Measurements from ENCODE around the gene DOCK1.

DOCK1 gene

GRCh38 chr10:127364034-127364433 lies 458.8 kb downstream of the DOCK1 start:
- Mint-ChIP-seq H3K36me3 (no peaks in the 10 kb centered on the region), H3K27me3 (no peaks in the 10 kb centered on the region), H3K4me1 (no peaks in the 10 kb centered on the region), H3K9me3 (no peaks in the 10 kb centered on the region), H3K4me3 (no peak overlapping the region), H3K27ac (no peak overlapping the region)

DNA sequence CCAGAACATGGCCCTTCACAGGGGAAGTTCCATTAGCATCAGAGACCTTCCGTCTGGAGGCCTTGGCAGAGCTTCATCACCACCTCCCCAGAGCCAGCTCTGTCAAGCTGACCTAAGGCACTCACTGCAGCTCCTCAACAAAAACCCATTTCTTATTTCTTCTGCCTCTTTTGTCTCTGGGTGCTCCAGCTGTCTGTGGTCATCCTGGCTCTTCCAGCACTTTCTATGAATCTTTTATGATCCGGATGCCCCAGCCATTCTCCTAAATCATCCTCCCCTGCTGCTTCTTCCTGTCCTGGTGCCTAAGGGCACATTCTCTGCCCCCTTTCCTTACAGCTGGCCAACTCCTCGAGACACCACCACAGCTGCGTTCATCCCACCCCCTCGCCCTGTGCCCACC lies 462.9 kb downstream of the DOCK1 start:
- H3K27ac Mint-ChIP-seq = no peak overlapping the region
- H3K4me3 Mint-ChIP-seq = no peak overlapping the region
- no peaks in the 10 kb centered on the region for H3K9me3 Mint-ChIP-seq
- H3K27me3 Mint-ChIP-seq = peaks cover 1% of the 10 kb centered on the region
- H3K4me1 Mint-ChIP-seq = no peaks in the 10 kb centered on the region
- no peaks in the 10 kb centered on the region for H3K36me3 Mint-ChIP-seq

GRCh38 chr10:127368929-127369328 lies 463.7 kb downstream of the DOCK1 start:
- Mint-ChIP-seq H3K36me3 (no peaks in the 10 kb centered on the region), H3K9me3 (no peaks in the 10 kb centered on the region), H3K4me3 (no peak overlapping the region), H3K4me1 (no peaks in the 10 kb centered on the region), H3K27ac (no peak overlapping the region), H3K27me3 (peaks cover 1% of the 10 kb centered on the region)

- H3K4me1 Mint-ChIP-seq = no peaks in the 10 kb centered on the region
- no peaks in the 10 kb centered on the region for H3K9me3 Mint-ChIP-seq
- H3K36me3 Mint-ChIP-seq = no peaks in the 10 kb centered on the region
- peaks cover 1% of the 10 kb centered on the region for H3K27me3 Mint-ChIP-seq
- no peak overlapping the region for H3K4me3 Mint-ChIP-seq
- no peak overlapping the region for H3K27ac Mint-ChIP-seq
These were observed 465.4 kb downstream of the DOCK1 start for GRCh38 chr10:127370601-127371000.

- H3K27ac Mint-ChIP-seq = no peak overlapping the region
- no peaks in the 10 kb centered on the region for H3K4me1 Mint-ChIP-seq
- H3K27me3 Mint-ChIP-seq = peaks cover 1% of the 10 kb centered on the region
- H3K4me3 Mint-ChIP-seq = no peak overlapping the region
- H3K9me3 Mint-ChIP-seq = no peaks in the 10 kb centered on the region
- H3K36me3 Mint-ChIP-seq = no peaks in the 10 kb centered on the region
These were observed 467.1 kb downstream of the DOCK1 start for GRCh38 chr10:127372361-127372760.

DNA sequence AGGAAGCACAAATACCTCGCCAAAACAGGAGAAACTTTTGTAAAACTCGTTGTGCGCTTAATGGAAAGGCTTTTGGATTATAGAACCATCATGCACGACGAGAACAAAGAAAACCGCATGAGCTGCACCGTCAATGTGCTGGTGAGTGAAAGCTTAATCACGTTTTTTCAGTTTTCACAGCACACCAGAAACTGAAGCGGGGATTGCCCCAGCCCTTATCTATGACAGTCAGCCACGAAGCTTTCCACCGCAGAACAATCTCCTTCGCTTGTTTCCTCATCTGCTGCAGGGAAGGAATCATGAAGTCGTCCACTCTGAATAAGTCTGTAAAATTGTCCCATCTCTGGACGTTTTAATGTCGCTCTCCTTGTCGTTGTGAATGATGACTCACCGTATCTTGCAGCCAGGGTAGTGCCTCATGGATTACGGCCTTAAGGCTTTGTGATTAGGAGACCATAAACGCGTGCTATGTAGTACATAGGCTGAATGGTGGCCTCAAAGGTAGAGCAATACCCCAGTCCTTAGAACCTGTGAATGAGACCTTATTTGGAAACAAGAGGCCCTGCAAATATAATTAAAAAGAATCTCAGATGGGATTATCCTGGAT lies 468.9 kb downstream of the DOCK1 start:
- H3K9me3 Mint-ChIP-seq = no peaks in the 10 kb centered on the region
- H3K4me3 Mint-ChIP-seq = no peak overlapping the region
- no peaks in the 10 kb centered on the region for H3K4me1 Mint-ChIP-seq
- no peaks in the 10 kb centered on the region for H3K36me3 Mint-ChIP-seq
- peaks cover 1% of the 10 kb centered on the region for H3K27me3 Mint-ChIP-seq
- H3K27ac Mint-ChIP-seq = no peak overlapping the region

DNA sequence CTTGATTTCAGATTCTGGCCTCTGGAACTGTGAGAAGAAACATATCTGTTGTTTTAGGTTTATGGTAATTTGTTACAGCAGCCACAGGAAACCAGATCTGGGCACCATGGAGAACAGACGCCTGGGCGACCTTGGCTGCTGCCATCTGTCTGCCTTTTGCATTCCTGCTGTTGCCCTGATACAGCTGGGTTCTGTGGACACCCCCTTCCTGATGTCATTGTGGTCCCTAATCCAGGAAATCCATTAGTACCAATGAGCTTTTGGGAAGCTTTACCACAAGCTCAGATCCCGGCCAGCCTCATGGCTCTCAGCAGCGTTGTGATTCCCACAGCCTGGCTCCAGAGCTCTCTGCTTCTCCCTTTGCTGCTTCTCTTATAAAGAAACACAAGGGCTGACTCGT lies 469.7 kb downstream of the DOCK1 start:
- H3K4me1 Mint-ChIP-seq = no peaks in the 10 kb centered on the region
- no peak overlapping the region for H3K27ac Mint-ChIP-seq
- H3K36me3 Mint-ChIP-seq = no peaks in the 10 kb centered on the region
- no peaks in the 10 kb centered on the region for H3K9me3 Mint-ChIP-seq
- peaks cover 1% of the 10 kb centered on the region for H3K27me3 Mint-ChIP-seq
- no peak overlapping the region for H3K4me3 Mint-ChIP-seq

DNA sequence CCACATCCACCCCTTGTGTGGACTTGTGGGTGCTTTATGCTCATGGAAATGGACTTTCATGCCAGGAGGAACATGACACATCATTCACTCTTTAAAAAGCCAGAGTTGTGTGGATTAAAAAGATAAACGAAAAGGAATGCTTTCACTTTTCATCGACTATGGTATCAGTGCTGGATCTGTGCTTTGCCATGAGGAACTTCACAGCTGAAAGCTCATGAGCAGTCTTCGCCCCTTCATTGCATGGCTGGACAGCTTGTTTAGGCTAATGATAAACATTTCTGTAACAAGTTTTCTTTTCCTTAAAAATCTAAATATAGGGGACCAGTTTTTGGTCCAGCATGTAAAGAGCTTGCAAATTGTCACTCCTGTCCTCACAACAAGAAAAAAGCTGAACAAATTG lies 470.2 kb downstream of the DOCK1 start:
- no peaks in the 10 kb centered on the region for H3K4me1 Mint-ChIP-seq
- no peak overlapping the region for H3K27ac Mint-ChIP-seq
- H3K4me3 Mint-ChIP-seq = no peak overlapping the region
- H3K36me3 Mint-ChIP-seq = no peaks in the 10 kb centered on the region
- H3K9me3 Mint-ChIP-seq = no peaks in the 10 kb centered on the region
- peaks cover 1% of the 10 kb centered on the region for H3K27me3 Mint-ChIP-seq

DNA sequence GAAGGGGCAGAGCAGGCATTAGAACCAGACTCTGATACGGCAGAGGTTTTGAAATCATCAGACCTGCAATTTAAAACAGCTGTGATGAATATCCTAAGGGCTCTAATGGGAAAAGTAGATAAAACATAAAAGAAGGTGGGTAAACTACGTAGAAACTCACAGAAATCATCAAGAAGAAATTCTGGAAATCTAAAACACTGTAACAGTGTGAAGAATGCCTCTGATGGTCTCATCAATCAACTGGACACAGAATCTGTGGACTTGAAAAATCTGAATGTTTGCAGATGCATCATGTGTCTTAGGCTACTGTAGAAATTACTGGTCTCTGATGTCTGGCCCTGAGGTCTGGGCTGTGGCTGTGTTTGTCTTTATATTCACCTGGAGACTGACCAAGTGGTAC lies 470.8 kb downstream of the DOCK1 start:
- no peak overlapping the region for H3K27ac Mint-ChIP-seq
- H3K4me3 Mint-ChIP-seq = no peak overlapping the region
- H3K9me3 Mint-ChIP-seq = no peaks in the 10 kb centered on the region
- peaks cover 1% of the 10 kb centered on the region for H3K27me3 Mint-ChIP-seq
- H3K4me1 Mint-ChIP-seq = no peaks in the 10 kb centered on the region
- no peaks in the 10 kb centered on the region for H3K36me3 Mint-ChIP-seq

- H3K9me3 Mint-ChIP-seq = no peaks in the 10 kb centered on the region
- H3K27ac Mint-ChIP-seq = no peak overlapping the region
- H3K27me3 Mint-ChIP-seq = no peaks in the 10 kb centered on the region
- H3K4me3 Mint-ChIP-seq = no peak overlapping the region
- H3K36me3 Mint-ChIP-seq = no peaks in the 10 kb centered on the region
- no peaks in the 10 kb centered on the region for H3K4me1 Mint-ChIP-seq
These were observed 473.4 kb downstream of the DOCK1 start for GRCh38 chr10:127378628-127379027.

GRCh38 chr10:127384532-127384931 lies 479.3 kb downstream of the DOCK1 start:
- H3K27ac Mint-ChIP-seq = no peak overlapping the region
- no peaks in the 10 kb centered on the region for H3K27me3 Mint-ChIP-seq
- no peak overlapping the region for H3K4me3 Mint-ChIP-seq
- no peaks in the 10 kb centered on the region for H3K4me1 Mint-ChIP-seq
- H3K36me3 Mint-ChIP-seq = no peaks in the 10 kb centered on the region
- no peaks in the 10 kb centered on the region for H3K9me3 Mint-ChIP-seq

- Mint-ChIP-seq H3K36me3 (no peaks in the 10 kb centered on the region), H3K27me3 (no peaks in the 10 kb centered on the region), H3K4me3 (no peak overlapping the region), H3K4me1 (no peaks in the 10 kb centered on the region), H3K9me3 (no peaks in the 10 kb centered on the region), H3K27ac (no peak overlapping the region)
These were observed 479.8 kb downstream of the DOCK1 start for GRCh38 chr10:127385066-127385465.

DNA sequence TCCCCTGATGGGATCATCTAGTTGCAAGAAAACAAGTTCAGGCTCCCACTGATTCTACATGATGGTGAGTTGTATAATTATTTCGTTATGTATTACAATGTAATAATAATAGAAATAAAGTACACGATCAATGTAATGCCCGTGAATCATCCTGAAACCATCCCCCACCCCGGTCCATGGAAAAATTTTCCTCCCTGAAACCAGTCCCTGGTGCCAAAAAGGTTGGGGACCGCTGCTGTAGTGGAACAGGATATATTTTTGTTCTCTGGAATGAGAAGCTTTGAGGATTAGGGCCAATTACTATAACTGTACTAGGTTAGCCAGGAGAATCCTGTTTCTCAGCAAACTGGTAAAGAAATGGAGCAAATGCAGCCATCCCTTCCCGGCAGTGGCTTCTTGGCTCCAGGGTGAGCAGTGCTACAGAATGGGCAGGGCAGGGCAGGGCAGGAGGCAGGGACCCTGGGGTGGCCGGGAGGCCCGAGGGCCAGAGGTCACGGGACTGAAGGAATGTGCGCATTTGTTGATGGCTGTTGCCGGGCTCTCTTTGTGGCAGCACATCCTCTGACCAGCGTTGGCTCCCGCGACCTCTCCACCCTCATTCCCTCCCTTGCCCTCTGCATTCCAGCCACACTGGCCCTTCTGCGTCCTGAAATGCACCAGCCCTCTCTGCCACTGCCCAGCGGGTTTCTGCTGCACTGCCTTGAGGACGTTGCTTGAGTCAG lies 481.5 kb downstream of the DOCK1 start:
- Mint-ChIP-seq H3K4me3 (no peak overlapping the region), H3K27me3 (no peaks in the 10 kb centered on the region), H3K4me1 (no peaks in the 10 kb centered on the region), H3K27ac (no peak overlapping the region), H3K36me3 (no peaks in the 10 kb centered on the region), H3K9me3 (no peaks in the 10 kb centered on the region)

DNA sequence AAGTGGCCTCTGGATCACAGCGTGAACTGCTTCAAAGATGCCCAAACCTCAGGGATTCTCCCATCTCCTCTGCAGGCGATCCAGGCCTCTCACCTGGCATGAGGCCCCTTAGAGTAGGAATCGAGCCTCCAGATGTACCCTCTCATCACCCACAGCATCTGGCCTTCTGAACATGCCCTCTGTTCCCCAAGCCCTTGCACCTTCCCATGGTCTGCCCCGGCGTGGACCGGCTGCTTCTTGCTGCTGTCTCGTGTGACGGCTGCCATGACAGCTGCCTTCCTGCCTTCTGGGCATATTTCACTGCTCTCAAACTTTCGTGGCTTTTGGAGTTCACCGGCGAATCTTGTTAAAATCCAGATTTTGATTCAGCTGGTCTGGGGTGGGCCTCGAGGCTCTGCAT lies 486.6 kb downstream of the DOCK1 start:
- H3K9me3 Mint-ChIP-seq = no peaks in the 10 kb centered on the region
- H3K36me3 Mint-ChIP-seq = no peaks in the 10 kb centered on the region
- H3K27me3 Mint-ChIP-seq = no peaks in the 10 kb centered on the region
- H3K27ac Mint-ChIP-seq = no peak overlapping the region
- no peaks in the 10 kb centered on the region for H3K4me1 Mint-ChIP-seq
- no peak overlapping the region for H3K4me3 Mint-ChIP-seq

DNA sequence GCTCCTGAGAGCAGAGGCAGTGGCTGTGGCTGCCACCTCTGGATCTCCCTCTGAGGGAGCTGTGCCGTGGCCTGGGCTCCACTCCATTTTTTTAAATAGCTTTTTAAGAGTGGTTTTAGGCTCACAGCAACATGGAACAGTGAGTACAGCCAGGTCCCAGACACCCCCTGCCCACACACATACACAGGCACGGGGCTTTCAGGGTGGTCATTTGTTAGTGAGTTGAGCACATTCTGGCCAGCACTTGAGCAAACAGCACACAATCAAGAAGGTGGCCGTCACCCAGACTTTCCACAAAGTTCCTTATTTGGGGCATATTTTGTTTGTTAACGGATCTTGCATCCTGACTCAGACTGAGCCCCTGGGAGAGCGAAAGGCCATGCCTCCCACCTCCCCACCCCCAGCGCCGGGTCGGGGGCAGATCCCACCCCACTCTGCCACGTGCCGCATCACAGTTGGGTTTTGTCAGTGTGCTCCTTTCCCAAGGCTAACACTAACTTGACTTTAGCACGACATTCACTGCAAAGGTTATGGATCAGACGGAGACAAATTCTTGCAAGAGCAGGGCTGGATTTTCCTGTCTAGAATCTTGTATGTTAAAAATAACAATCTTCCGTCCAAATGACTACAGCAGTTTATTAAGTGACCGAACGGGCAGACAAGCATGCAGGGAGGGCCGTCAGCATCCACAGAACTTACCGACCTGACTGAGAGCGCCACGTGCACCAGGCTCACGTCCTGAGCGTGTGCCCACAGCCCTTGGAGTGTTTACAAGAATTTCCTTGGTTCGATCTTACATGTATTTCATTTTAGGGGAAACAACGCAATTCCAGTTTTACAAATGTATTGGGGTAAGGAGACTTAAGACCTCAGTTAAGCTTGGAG lies 487.4 kb downstream of the DOCK1 start:
- Mint-ChIP-seq H3K27ac (no peak overlapping the region), H3K27me3 (no peaks in the 10 kb centered on the region), H3K36me3 (no peaks in the 10 kb centered on the region), H3K4me3 (no peak overlapping the region), H3K9me3 (no peaks in the 10 kb centered on the region), H3K4me1 (no peaks in the 10 kb centered on the region)
